ENCODE results near the gene CKM.

The CKM gene

DNA sequence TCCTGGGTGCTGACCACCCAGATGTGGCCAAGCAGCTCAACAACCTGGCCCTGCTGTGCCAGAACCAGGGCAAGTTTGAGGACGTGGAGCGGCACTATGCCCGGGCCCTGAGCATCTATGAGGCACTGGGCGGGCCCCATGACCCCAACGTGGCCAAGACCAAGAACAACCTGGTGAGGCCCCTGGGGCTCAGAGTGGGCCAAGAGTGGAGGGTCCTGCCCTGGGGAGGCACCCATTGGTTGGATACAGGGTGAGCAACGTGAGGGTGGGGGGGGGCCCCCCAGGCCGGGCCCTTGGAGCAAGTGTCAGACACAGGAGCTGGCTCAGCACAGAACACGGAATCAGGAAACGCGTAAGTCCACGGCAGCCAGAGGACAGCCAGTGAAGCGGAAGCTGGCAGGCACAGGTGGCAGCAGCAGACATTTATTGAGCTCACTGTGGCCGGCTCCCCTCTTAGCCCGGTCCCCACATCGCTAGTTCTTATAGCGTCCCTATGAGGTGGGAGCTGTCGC, 26.8 kb upstream of the CKM start:
- no peak for DNase-seq (ENCODE audit: low read depth)
- no peak for TF ChIP-seq CTCF (IDR thresholded peaks at IDR 0.05; ENCODE audit: insufficient read depth, low read depth, low read length, missing control alignments)

GRCh38 chr19:45349126-45349415, 26.4 kb upstream of the CKM start:
- TF ChIP-seq CTCF (IDR thresholded peaks at IDR 0.05; ENCODE audit: insufficient read depth, low read depth, low read length, missing control alignments), result no peak
- no peak overlapping the region for H3K4me3 ChIP-seq (ENCODE audit: low read length)
- DNase-seq (ENCODE audit: low read depth), result no peak

More for the DNA sequence above, 26.8 kb upstream of the CKM start:
- no peak overlapping the region for H3K4me3 ChIP-seq (ENCODE audit: low read length)

DNA sequence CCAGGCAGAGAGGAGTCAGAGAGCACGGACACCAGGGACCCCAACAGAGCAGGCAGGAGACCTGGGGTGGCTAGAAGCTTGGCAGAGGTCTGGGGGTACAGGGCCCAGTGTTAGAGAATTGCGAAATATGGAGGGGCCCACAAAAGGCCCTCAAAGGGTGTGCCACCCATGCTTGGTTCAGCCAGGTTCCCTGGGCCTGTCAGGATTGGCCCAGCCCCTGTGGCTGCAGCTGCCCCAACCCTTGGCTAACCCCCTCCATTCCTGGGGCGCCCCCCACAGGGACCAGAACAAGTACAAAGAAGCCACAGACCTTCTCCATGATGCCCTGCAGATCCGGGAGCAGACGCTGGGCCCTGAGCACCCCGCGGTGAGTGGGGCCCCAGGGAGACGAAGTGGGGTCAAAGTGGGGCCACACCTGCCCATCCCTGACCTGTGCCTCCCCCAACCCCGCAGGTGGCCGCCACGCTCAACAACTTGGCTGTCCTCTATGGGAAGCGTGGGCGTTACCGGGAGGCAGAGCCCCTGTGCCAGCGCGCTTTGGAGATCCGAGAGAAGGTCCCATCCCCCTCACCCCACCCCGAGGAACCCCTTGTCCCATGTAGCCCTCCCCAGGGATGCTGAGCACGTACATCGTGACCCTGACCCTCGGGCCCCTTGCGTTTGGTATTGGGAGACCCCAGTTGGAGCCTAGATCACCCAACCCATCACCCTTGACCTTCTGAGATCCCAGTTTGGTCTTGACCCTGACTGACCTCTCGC, 25.9 kb upstream of the CKM start:
- no peak overlapping the region for H3K4me3 ChIP-seq (ENCODE audit: low read length)
- TF ChIP-seq CTCF (IDR thresholded peaks at IDR 0.05; ENCODE audit: insufficient read depth, low read depth, low read length, missing control alignments), result no peak
- DNase-seq (ENCODE audit: low read depth), result no peak

DNA sequence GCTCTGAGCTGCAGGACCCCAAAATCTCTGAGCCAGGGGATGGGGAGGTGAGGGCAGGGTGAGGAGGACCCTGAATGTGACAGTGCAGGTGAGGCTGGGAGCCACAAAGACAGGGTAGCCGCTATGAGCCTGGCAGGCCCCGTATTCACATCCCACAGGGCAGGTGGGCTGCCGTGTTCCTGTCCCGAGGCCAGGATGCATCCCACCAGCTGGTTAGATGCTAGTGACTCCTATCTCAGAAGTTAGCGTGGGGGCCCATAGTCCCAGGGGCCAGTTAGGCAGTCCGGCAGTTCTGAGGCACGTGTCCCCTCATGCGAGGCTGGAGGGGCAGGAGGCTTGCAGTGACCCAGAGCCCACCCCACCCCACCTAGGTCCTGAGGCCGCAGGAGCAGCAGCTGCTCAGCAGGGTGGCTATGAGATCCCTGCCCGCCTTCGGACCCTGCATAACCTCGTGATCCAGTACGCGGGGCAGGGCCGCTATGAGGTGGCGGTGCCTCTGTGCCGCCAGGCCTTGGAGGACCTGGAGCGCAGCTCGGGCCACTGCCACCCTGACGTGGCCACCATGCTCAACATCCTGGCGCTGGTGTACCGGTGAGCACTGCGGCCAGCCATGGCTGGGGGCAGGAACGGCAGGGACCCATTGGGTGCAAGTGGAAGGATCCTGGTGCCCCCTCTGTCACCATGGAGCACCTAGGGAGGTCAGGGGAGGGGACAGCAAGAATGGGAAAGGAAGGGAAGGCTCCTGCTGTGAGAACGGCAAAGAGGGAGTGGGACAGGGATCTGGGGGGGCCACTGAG, 25.1 kb upstream of the CKM start:
- no peak for TF ChIP-seq CTCF (IDR thresholded peaks at IDR 0.05; ENCODE audit: insufficient read depth, low read depth, low read length, missing control alignments)
- DNase-seq (ENCODE audit: low read depth), result no peak
- H3K4me3 ChIP-seq (ENCODE audit: low read length), result no peak overlapping the region

DNA sequence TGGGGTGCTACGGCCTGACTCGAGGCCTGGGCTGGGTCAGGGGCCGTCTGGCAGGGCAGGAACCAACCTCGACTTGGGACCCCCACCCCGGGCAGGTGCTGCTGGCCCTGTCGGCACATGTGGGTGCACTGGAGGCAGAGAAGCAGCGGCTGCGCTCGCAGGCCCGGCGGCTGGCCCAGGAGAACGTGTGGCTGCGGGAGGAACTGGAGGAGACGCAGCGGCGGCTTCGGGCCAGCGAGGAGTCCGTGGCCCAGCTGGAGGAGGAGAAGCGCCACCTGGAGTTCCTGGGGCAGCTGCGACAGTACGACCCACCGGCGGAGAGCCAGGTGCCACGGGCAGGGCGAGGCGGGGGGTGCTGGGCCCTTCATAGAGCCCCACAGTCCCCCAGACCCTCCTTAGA, 23.8 kb upstream of the CKM start:
- no peak for TF ChIP-seq CTCF (IDR thresholded peaks at IDR 0.05; ENCODE audit: insufficient read depth, low read depth, low read length, missing control alignments)
- H3K4me3 ChIP-seq (ENCODE audit: low read length), result no peak overlapping the region
- no peak for DNase-seq (ENCODE audit: low read depth)

- H3K4me3 ChIP-seq (ENCODE audit: low read length), result no peak overlapping the region
- no peak for DNase-seq (ENCODE audit: low read depth)
- no peak for TF ChIP-seq CTCF (IDR thresholded peaks at IDR 0.05; ENCODE audit: insufficient read depth, low read depth, low read length, missing control alignments)
Measured at GRCh38 chr19:45345506-45345860, 22.8 kb upstream of the CKM start.

All from epithelial cell of esophagus (primary cell).